Fibroblast of lung (primary cell): Measurements from ENCODE around the gene MPP7. TPM values are rescaled to one million over a fixed set of nuclear protein-coding genes. Genes with fewer than 3 reads are reported as not detected.
A peak's percentile ranks its signal among the peaks of the same experiment; 100 is the strongest.

ENCODE experiments used
- DNase-seq, 2 donors: peaks; one replicate each; pipeline versions ENCODE4 v3.0.0 to v3.0.0-alpha.2; 2010; ENCODE audit warnings: low read depth in 2 of 2
- H2AFZ ChIP-seq: 2 replicates; pipeline ENCODE4 v1.5.1; 2012; ENCODE audit warnings: low read length, control low read depth, inconsistent platforms
- H3K27ac ChIP-seq: 2 replicates; pipeline ENCODE4 v1.5.1; 2011; ENCODE audit warnings: low read length, control low read depth; ENCODE audit not compliant: insufficient read depth
- H3K27me3 ChIP-seq: 2 replicates; pipeline ENCODE4 v1.5.1; 2011; ENCODE audit warnings: mild to moderate bottlenecking, low read length; ENCODE audit not compliant: control insufficient read depth, insufficient read depth
- H3K36me3 ChIP-seq: 2 replicates; pipeline ENCODE4 v1.5.1; 2011; ENCODE audit warnings: low read length; ENCODE audit not compliant: control insufficient read depth, insufficient read depth
- H3K4me1 ChIP-seq: 2 replicates; pipeline ENCODE4 v1.5.1; 2011; ENCODE audit warnings: low read length; ENCODE audit not compliant: control insufficient read depth, insufficient read depth; ENCODE audit errors: extremely low read depth
- H3K4me2 ChIP-seq: 2 replicates; pipeline ENCODE4 v1.5.1; 2011; ENCODE audit warnings: low read length, control low read depth; ENCODE audit not compliant: insufficient read depth; ENCODE audit errors: extremely low read depth
- H3K4me3 ChIP-seq, 4 experiments: fragments of 200-600 bp in 1 of 4; sonication (generic) in 1 of 4; replicated peaks in 1 of 4; 2 replicates each; pipeline ENCODE4 v1.5.1; 2011 to 2016; ENCODE audit warnings: low read length in 4 of 4, low read depth in 3 of 4, mild to moderate bottlenecking in 3 of 4, control low read depth in 2 of 4, inconsistent platforms in 1 of 4, mixed read lengths in 1 of 4; ENCODE audit not compliant: insufficient read depth in 1 of 4; ENCODE audit errors: control extremely low read depth in 1 of 4
- H3K79me2 ChIP-seq: 2 replicates; pipeline ENCODE4 v1.5.1; 2012; ENCODE audit warnings: mild to moderate bottlenecking, low read length, inconsistent platforms; ENCODE audit not compliant: control insufficient read depth, insufficient read depth
- H3K9ac ChIP-seq: 2 replicates; pipeline ENCODE4 v1.5.1; 2011; ENCODE audit warnings: mild to moderate bottlenecking, low read length, control low read depth; ENCODE audit not compliant: insufficient read depth
- H3K9me3 ChIP-seq: 2 replicates; pipeline ENCODE4 v1.5.1; 2012; ENCODE audit warnings: low read depth, low read length; ENCODE audit not compliant: control insufficient read depth, insufficient read depth
- H4K20me1 ChIP-seq: 2 replicates; pipeline ENCODE4 v1.5.1; 2011; ENCODE audit warnings: low read length; ENCODE audit not compliant: control insufficient read depth, insufficient read depth; ENCODE audit errors: extremely low read depth
- CTCF ChIP-seq, 2 donors: IDR thresholded peaks in 1 of 2; conservative IDR thresholded peaks in 1 of 2; 1 replicate in 1 of 2; 2 replicates in 1 of 2; pipeline ENCODE4 v1.5.1; 2011 to 2012; ENCODE audit warnings: low read length in 2 of 2, control low read depth in 1 of 2, inconsistent platforms in 1 of 2, low read depth in 1 of 2, mild to moderate bottlenecking in 1 of 2
- EZH2 ChIP-seq: IDR thresholded peaks from 2 replicates; pipeline ENCODE4 v1.5.1; 2012; ENCODE audit warnings: low read length, control low read depth, mild to moderate bottlenecking; ENCODE audit errors: missing control alignments
- polyA plus RNA-seq, 2 donors: library from polyadenylated mRNA; depleted of rRNA in 1 of 2; stranded (reverse) in 1 of 2; unstranded in 1 of 2; fragments of >200 nt; gene quantifications; 2 replicates each; pipeline ENCODE4 v1.2.1, GENCODE V29; 2011 to 2012; ENCODE audit warnings: missing spikeins in 1 of 2
- total RNA-seq: library from RNA; depleted of rRNA; stranded (reverse); fragments of >200 nt; gene quantifications from 2 replicates; pipeline ENCODE4 v1.2.1, GENCODE V29; 2014

The MPP7 gene
- total and polyA plus RNA-seq, 2 donors (not counting 1 experiment from before 2014, with no cell fraction given) = 0.26 to 0.99 TPM

GRCh38 chr10:28282336-28282735 lies 20.5 kb downstream of the MPP7 start:
- Histone ChIP-seq H3K36me3 (no peaks in the 10 kb centered on the region), H3K27me3 (no peaks in the 10 kb centered on the region), H4K20me1 (no peaks in the 10 kb centered on the region), H3K9me3 (no peaks in the 10 kb centered on the region), H3K4me1 (no peaks in the 10 kb centered on the region), H2AFZ (no peak overlapping the region), H3K9ac (no peak overlapping the region), H3K4me3 (no peak overlapping the region), H3K27ac (no peak overlapping the region), H3K4me2 (no peak overlapping the region), H3K79me2 (no peaks in the 10 kb centered on the region)
- no peak for DNase-seq
- no peak for TF ChIP-seq CTCF (conservative IDR thresholded peaks at IDR 0.05 in 1 of 2, IDR thresholded peaks at IDR 0.05 in 1 of 2; ENCODE audit: low read depth in 1 of 2, low read length in 2 of 2)
- no peak for TF ChIP-seq EZH2

GRCh38 chr10:28281726-28282315 lies 21.0 kb downstream of the MPP7 start:
- DNase-seq = no peak
- no peaks in the 10 kb centered on the region for H3K36me3 ChIP-seq
- no peak overlapping the region for H3K27ac ChIP-seq
- no peak overlapping the region for H3K4me2 ChIP-seq
- H3K79me2 ChIP-seq = no peaks in the 10 kb centered on the region
- no peaks in the 10 kb centered on the region for H3K4me1 ChIP-seq
- no peaks in the 10 kb centered on the region for H4K20me1 ChIP-seq
- no peak overlapping the region for H3K4me3 ChIP-seq
- H3K9me3 ChIP-seq = no peaks in the 10 kb centered on the region
- no peak overlapping the region for H3K9ac ChIP-seq
- no peak overlapping the region for H2AFZ ChIP-seq
- no peaks in the 10 kb centered on the region for H3K27me3 ChIP-seq
- no peak for TF ChIP-seq EZH2

GRCh38 chr10:28280652-28281051 lies 22.2 kb downstream of the MPP7 start:
- no peaks in the 10 kb centered on the region for H3K9me3 ChIP-seq
- H3K27ac ChIP-seq = no peak overlapping the region
- no peaks in the 10 kb centered on the region for H3K36me3 ChIP-seq
- peak in 1 of 2 donors; percentile 85 for DNase-seq
- H3K4me3 ChIP-seq = no peak overlapping the region
- H3K27me3 ChIP-seq = no peaks in the 10 kb centered on the region
- no peak overlapping the region for H2AFZ ChIP-seq
- H3K9ac ChIP-seq = no peak overlapping the region
- TF ChIP-seq CTCF (conservative IDR thresholded peaks at IDR 0.05 in 1 of 2, IDR thresholded peaks at IDR 0.05 in 1 of 2; ENCODE audit: low read depth in 1 of 2, low read length in 2 of 2) (no peak), EZH2 (no peak)
- no peaks in the 10 kb centered on the region for H3K79me2 ChIP-seq
- no peak overlapping the region for H3K4me2 ChIP-seq
- no peaks in the 10 kb centered on the region for H3K4me1 ChIP-seq
- no peaks in the 10 kb centered on the region for H4K20me1 ChIP-seq
